HG03060 (cell line): Measurements from ENCODE around the gene UBR1.
"Not testable (repeated sequence)": the region's sequence is repeated elsewhere in the genome, so short reads cannot be mapped to it uniquely, and the experiment has no call there.

Experiments used
- ATAC-seq: cut with Tn5 transposase; IDR thresholded peaks from one replicate; pipeline ENCODE4 v1.9.1; 2021; ENCODE audit warnings: low read depth, moderate number of reproducible peaks; ENCODE audit not compliant: unreplicated experiment

The UBR1 gene

GRCh38 chr15:42984493-42985034 is 121.3 kb downstream of the UBR1 start:
- no peak for ATAC-seq

- ATAC-seq, result not testable (repeated sequence)
These were observed 126.7 kb downstream of the UBR1 start for GRCh38 chr15:42979113-42979512.

- no peak for ATAC-seq
These were observed 131.5 kb downstream of the UBR1 start for GRCh38 chr15:42974202-42974862.

GRCh38 chr15:42973114-42973513 is 132.7 kb downstream of the UBR1 start:
- no peak for ATAC-seq

- no peak for ATAC-seq
These were observed 134.0 kb downstream of the UBR1 start for GRCh38 chr15:42971830-42972229.

- no peak for ATAC-seq
These were observed 141.4 kb downstream of the UBR1 start for GRCh38 chr15:42964476-42964875.

GRCh38 chr15:42955518-42955917 is 150.3 kb downstream of the UBR1 start:
- no peak for ATAC-seq

GRCh38 chr15:42954291-42954690 is 151.5 kb downstream of the UBR1 start:
- no peak for ATAC-seq

- ATAC-seq, result not testable (repeated sequence)
These were observed 156.9 kb downstream of the UBR1 start for GRCh38 chr15:42948898-42949297.

GRCh38 chr15:42940527-42940926 is 165.3 kb downstream of the UBR1 start:
- no peak for ATAC-seq

- no peak for ATAC-seq
These were observed 166.0 kb downstream of the UBR1 start for GRCh38 chr15:42939841-42940240.

- ATAC-seq, result no peak
These were observed 168.7 kb downstream of the UBR1 start for GRCh38 chr15:42937143-42937542.

GRCh38 chr15:42933886-42934667 is 171.8 kb downstream of the UBR1 start:
- ATAC-seq, result no peak

- no peak for ATAC-seq
These were observed 172.9 kb downstream of the UBR1 start for GRCh38 chr15:42932833-42933515.

- no peak for ATAC-seq
These were observed 173.9 kb downstream of the UBR1 start for GRCh38 chr15:42931702-42932486.

GRCh38 chr15:42929306-42929848 is 176.5 kb downstream of the UBR1 start:
- ATAC-seq, result no peak

GRCh38 chr15:42921342-42921731 is 184.5 kb downstream of the UBR1 start:
- no peak for ATAC-seq

GRCh38 chr15:42920519-42921341 is 185.1 kb downstream of the UBR1 start, which contains the start of gene TTBK2:
Gene TTBK2, minus strand, starts transcription at chr15:42920778. Its CDS starts 42,161 bp downstream, at chr15:42878617.
- peak; percentile 90 for ATAC-seq
